ENCODE data around the gene AP2M1.

DNA sequence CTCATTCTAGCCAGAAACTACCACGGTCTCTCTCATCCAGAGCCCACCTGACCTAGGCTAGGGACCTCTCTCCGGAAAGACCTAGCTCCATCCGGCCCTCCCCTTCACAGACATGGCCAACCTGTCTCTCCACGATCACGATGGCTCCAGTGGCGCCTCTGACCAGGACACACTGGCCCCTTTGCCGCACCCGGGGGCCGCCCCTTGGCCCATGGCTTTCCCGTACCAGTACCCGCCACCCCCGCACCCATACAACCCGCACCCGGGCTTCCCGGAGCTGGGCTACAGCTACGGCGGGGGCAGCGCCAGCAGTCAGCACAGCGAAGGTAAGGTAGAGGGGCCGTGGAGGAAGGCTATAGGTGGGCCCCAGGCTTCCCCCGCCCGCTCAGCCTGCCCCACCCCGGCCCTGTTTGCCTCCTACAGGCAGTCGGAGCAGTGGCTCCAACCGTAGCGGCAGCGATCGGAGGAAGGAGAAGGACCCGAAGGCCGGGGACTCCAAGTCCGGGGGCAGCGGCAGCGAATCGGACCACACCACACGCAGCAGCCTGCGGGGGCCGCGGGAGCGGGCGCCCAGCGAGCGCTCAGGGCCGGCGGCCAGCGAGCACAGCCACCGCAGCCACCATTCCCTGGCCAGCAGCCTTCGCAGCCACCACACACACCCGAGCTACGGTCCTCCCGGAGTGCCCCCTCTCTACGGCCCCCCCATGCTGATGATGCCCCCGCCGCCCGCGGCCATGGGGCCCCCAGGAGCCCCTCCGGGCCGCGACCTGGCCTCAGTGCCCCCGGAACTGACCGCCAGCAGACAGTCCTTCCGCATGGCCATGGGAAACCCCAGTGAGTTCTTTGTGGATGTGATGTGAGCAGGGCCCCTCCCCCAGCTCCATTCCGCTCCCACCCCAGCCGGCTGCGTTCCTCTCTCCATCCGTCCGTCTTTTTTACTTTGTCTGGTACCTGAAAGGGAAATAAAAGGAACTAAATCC is 4.5 kb upstream of the AP2M1 start:
- TF ChIP-seq, protein P1, sequence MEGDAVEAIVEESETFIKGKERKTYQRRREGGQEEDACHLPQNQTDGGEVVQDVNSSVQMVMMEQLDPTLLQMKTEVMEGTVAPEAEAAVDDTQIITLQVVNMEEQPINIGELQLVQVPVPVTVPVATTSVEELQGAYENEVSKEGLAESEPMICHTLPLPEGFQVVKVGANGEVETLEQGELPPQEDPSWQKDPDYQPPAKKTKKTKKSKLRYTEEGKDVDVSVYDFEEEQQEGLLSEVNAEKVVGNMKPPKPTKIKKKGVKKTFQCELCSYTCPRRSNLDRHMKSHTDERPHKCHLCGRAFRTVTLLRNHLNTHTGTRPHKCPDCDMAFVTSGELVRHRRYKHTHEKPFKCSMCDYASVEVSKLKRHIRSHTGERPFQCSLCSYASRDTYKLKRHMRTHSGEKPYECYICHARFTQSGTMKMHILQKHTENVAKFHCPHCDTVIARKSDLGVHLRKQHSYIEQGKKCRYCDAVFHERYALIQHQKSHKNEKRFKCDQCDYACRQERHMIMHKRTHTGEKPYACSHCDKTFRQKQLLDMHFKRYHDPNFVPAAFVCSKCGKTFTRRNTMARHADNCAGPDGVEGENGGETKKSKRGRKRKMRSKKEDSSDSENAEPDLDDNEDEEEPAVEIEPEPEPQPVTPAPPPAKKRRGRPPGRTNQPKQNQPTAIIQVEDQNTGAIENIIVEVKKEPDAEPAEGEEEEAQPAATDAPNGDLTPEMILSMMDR (IDR thresholded peaks at IDR 0.05): no peak
- no peak for TF ChIP-seq POLR2A (IDR thresholded peaks at IDR 0.05)

Measured in heart left ventricle (tissue), 13 donors.